ENCODE results near the gene BCAM. TPM values are rescaled to one million over a fixed set of nuclear protein-coding genes. Genes with fewer than 3 reads are reported as not detected.

BCAM gene
- total and polyA plus RNA-seq, 2 of the 4 experiments (the other 2 are of a cell fraction) = 2.3 to 35.7 TPM

GRCh38 chr19:44865196-44865767, 56.4 kb downstream of the BCAM start:
- H2AK5ac ChIP-seq (ENCODE audit: low read depth, low read length) = no peak overlapping the region
- H4K91ac ChIP-seq (ENCODE audit: insufficient read depth, low read depth, low read length) = no peak overlapping the region
- H2AFZ ChIP-seq (replicated peaks; ENCODE audit: low read length, poor library complexity) = peak overlapping the region; percentile 32
- no peaks in the 10 kb centered on the region for H3K27me3 ChIP-seq (ENCODE audit: control insufficient read depth, insufficient read depth, low read length)
- H3K36me3 ChIP-seq (ENCODE audit: control insufficient read depth, insufficient read depth, low read length) = peaks cover 40% of the 10 kb centered on the region
- in situ Hi-C loops (cut with MboI; ENCODE audit: low sequenced_read_pairs) (no loop called here), dilution Hi-C loops (cut with HindIII; ENCODE audit: low sequenced_read_pairs, unreplicated experiment) (no loop called here), intact Hi-C loops (cut with micrococcal nuclease) (no loop called here)
- no peaks in the 10 kb centered on the region for H3K9me3 ChIP-seq (ENCODE audit: control insufficient read depth, insufficient read depth, low read length)
- H2BK20ac ChIP-seq (ENCODE audit: low read depth, low read length) = no peak overlapping the region
- H2BK120ac ChIP-seq (ENCODE audit: low read depth, low read length) = no peak overlapping the region
- peaks cover 57% of the 10 kb centered on the region for H4K20me1 ChIP-seq (ENCODE audit: insufficient read depth, low read length)
- H3K18ac ChIP-seq (ENCODE audit: low read depth, low read length) = no peak overlapping the region
- CTCF ChIA-PET = no interaction called here
- no peak overlapping the region for H3K4me2 ChIP-seq (ENCODE audit: low read depth, low read length)
- no peak overlapping the region for H3K23ac ChIP-seq (ENCODE audit: low read depth, low read length)
- H3K79me1 ChIP-seq (ENCODE audit: low read depth in 1 of 2, low read length in 2 of 2) = peaks cover 30 to 75% of the 10 kb centered on the region in 2 experiments
- no peak overlapping the region for H3K14ac ChIP-seq (replicated peaks; ENCODE audit: low read depth, low read length)
- H3K56ac ChIP-seq (ENCODE audit: extremely low read depth, insufficient read depth, low read length) = no peak overlapping the region
- H2BK15ac ChIP-seq (ENCODE audit: low read depth, low read length) = no peak overlapping the region
- no peak overlapping the region for H4K5ac ChIP-seq (ENCODE audit: low read depth, low read length)
- H3K4me1 ChIP-seq (ENCODE audit: control insufficient read depth, insufficient read depth, low read length) = peaks cover 2% of the 10 kb centered on the region; the same call in 1 of the 2 replicates
- no peak for TF ChIP-seq NFE2L2 (IDR thresholded peaks at IDR 0.05; ENCODE audit: low read depth, low read length)
- TF ChIP-seq, protein P1, sequence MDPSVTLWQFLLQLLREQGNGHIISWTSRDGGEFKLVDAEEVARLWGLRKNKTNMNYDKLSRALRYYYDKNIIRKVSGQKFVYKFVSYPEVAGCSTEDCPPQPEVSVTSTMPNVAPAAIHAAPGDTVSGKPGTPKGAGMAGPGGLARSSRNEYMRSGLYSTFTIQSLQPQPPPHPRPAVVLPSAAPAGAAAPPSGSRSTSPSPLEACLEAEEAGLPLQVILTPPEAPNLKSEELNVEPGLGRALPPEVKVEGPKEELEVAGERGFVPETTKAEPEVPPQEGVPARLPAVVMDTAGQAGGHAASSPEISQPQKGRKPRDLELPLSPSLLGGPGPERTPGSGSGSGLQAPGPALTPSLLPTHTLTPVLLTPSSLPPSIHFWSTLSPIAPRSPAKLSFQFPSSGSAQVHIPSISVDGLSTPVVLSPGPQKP (IDR thresholded peaks at IDR 0.05; ENCODE audit: borderline replicate concordance, low read depth, low read length) = no peak
- no peak overlapping the region for H3K9ac ChIP-seq (ENCODE audit: low read depth, low read length)
- POLR2A ChIA-PET (ENCODE audit: unreplicated experiment) = no interaction called here
- no peak for ATAC-seq (ENCODE audit: low read depth)
- no peak overlapping the region for H3K4ac ChIP-seq (ENCODE audit: low read depth, low read length)
- no peak for DNase-seq
- no peak overlapping the region for H4K8ac ChIP-seq (ENCODE audit: low read depth in 2 of 2, low read length in 2 of 2)
- no TSS peak for BruUV-seq (replicated peaks)
- peaks cover 8% of the 10 kb centered on the region; the same call in 1 of the 2 replicates for H3K9me1 ChIP-seq (ENCODE audit: insufficient read depth, low read length)
- no peak overlapping the region for H2BK5ac ChIP-seq (ENCODE audit: low read depth, low read length, poor library complexity, severe bottlenecking)
- H3K27ac ChIP-seq (ENCODE audit: insufficient read depth, low read length) = no peak overlapping the region
- H3K4me3 ChIP-seq (ENCODE audit: insufficient read depth, low read depth, low read length) = no peak overlapping the region
- 93% methylated on average over 16 of the region's 27 CpGs; no CpG with 5 or more reads in 1 of the 2 experiments for WGBS, 2 experiments (ENCODE audit: extremely low coverage in 2 of 2, insufficient read length in 1 of 2)
- no peak overlapping the region for H2AK9ac ChIP-seq (replicated peaks; ENCODE audit: low read depth, low read length, poor library complexity)
